Measurements from ENCODE around the gene MYO9A. TPM values are rescaled to one million over a fixed set of nuclear protein-coding genes. Genes with fewer than 3 reads are reported as not detected.
"Not testable (repeated sequence)": the region's sequence is repeated elsewhere in the genome, so short reads cannot be mapped to it uniquely, and the experiment has no call there.

Gene MYO9A
- total RNA-seq, 4 donors from 2014 or later = 50.8 to 68.3 (median 59.5) TPM

GRCh38 chr15:72110355-72110754, 7.6 kb downstream of the MYO9A start:
- no peak for DNase-seq (ENCODE audit: low spot score in 2 of 2)
- no peak overlapping the region for H3K4me3 ChIP-seq (ENCODE audit: low read depth, poor library complexity, severe bottlenecking)
- intact Hi-C loops (cut with DNase I; ENCODE audit: low total_unique reads) = no loop called here
- WGBS, 2 donors = 92 to 94% methylated on average over 3 of the region's 3 CpGs
- no peak for TF ChIP-seq POLR2A (IDR thresholded peaks at IDR 0.05)
- no peak for TF ChIP-seq CTCF (IDR thresholded peaks at IDR 0.05)

- 98 to 99% methylated on average over 2 of the region's 2 CpGs for WGBS, 2 donors
- intact Hi-C loops (cut with DNase I; ENCODE audit: low total_unique reads) = no loop called here
- TF ChIP-seq POLR2A (IDR thresholded peaks at IDR 0.05) (no peak), CTCF (IDR thresholded peaks at IDR 0.05) (no peak)
- DNase-seq (ENCODE audit: low spot score in 2 of 2) = no peak
- H3K4me3 ChIP-seq (ENCODE audit: low read depth, poor library complexity, severe bottlenecking) = no peak overlapping the region
Measured at GRCh38 chr15:72106068-72106467, 11.9 kb downstream of the MYO9A start.

- intact Hi-C loops (cut with DNase I; ENCODE audit: low total_unique reads) = no loop called here
- WGBS, 2 donors = 87% methylated on average over 3 of the region's 3 CpGs
- TF ChIP-seq CTCF (IDR thresholded peaks at IDR 0.05) = no peak
- TF ChIP-seq POLR2A (IDR thresholded peaks at IDR 0.05) = no peak
- no peak overlapping the region for H3K4me3 ChIP-seq (ENCODE audit: low read depth, poor library complexity, severe bottlenecking)
- no peak for DNase-seq (ENCODE audit: low spot score in 2 of 2)
Measured at GRCh38 chr15:72105111-72105510, 12.8 kb downstream of the MYO9A start.

- H3K4me3 ChIP-seq (ENCODE audit: low read depth, poor library complexity, severe bottlenecking); intact Hi-C loops (cut with DNase I; ENCODE audit: low total_unique reads); DNase-seq (ENCODE audit: low spot score in 2 of 2): not testable (repeated sequence)
- WGBS, 2 donors = no CpG with 5 or more reads among the region's 33 CpGs
Measured at GRCh38 chr15:72100551-72100950, 17.4 kb downstream of the MYO9A start.

- H3K4me3 ChIP-seq (ENCODE audit: low read depth, poor library complexity, severe bottlenecking) = no peak overlapping the region
- intact Hi-C loops (cut with DNase I; ENCODE audit: low total_unique reads) = no loop called here
Measured at GRCh38 chr15:72099155-72099554, 18.8 kb downstream of the MYO9A start.

GRCh38 chr15:72098040-72098439, 19.9 kb downstream of the MYO9A start:
- no peak for DNase-seq (ENCODE audit: low spot score in 2 of 2)
- TF ChIP-seq POLR2A (IDR thresholded peaks at IDR 0.05) (no peak), CTCF (IDR thresholded peaks at IDR 0.05) (no peak)
- intact Hi-C loops (cut with DNase I; ENCODE audit: low total_unique reads) = no loop called here
- no peak overlapping the region for H3K4me3 ChIP-seq (ENCODE audit: low read depth, poor library complexity, severe bottlenecking)

More at GRCh38 chr15:72099155-72099554, 18.8 kb downstream of the MYO9A start:
- TF ChIP-seq CTCF (IDR thresholded peaks at IDR 0.05) (no peak), POLR2A (IDR thresholded peaks at IDR 0.05) (no peak)
- DNase-seq (ENCODE audit: low spot score in 2 of 2) = no peak
- WGBS, 2 donors = 74 to 95% methylated on average over 4 of the region's 4 CpGs
